HEK293T (cell line): ENCODE measurements around the gene OR4D5.

ENCODE experiments used
- ARNT ChIP-seq: fragments of 450-650 bp; IDR thresholded peaks from 2 replicates; pipeline ENCODE4 v1.6.1; 2017; ENCODE audit warnings: mild to moderate bottlenecking
- BHLHE40 ChIP-seq: fragments of 450-650 bp; IDR thresholded peaks from 2 replicates; pipeline ENCODE4 v1.6.1; 2016; ENCODE audit warnings: mild to moderate bottlenecking, moderate library complexity, borderline replicate concordance
- ELF4 ChIP-seq: fragments of 450-650 bp; IDR thresholded peaks from 2 replicates; pipeline ENCODE4 v1.6.1; 2017; ENCODE audit warnings: antibody characterized with exemption
- FOXA1 ChIP-seq: fragments of 450-650 bp; IDR thresholded peaks from 2 replicates; pipeline ENCODE4 v1.6.1; 2016; ENCODE audit warnings: mild to moderate bottlenecking
- FOXK2 ChIP-seq: fragments of 450-650 bp; IDR thresholded peaks from 2 replicates; pipeline ENCODE4 v1.6.1; 2016; ENCODE audit warnings: mild to moderate bottlenecking
- FOXM1 ChIP-seq: fragments of 450-650 bp; IDR thresholded peaks from 2 replicates; pipeline ENCODE4 v1.6.1; 2017; ENCODE audit warnings: mild to moderate bottlenecking, borderline replicate concordance
- HDGF ChIP-seq: fragments of 450-650 bp; IDR thresholded peaks from 2 replicates; pipeline ENCODE4 v1.6.1; 2017; ENCODE audit warnings: antibody characterized with exemption, borderline replicate concordance
- NFRKB ChIP-seq: fragments of 450-650 bp; IDR thresholded peaks from 2 replicates; pipeline ENCODE4 v1.6.1; 2016; ENCODE audit warnings: mild to moderate bottlenecking, moderate library complexity
- SP1 ChIP-seq: fragments of 450-650 bp; IDR thresholded peaks from 2 replicates; pipeline ENCODE4 v1.6.1; 2017
- SUZ12 ChIP-seq: fragments of 450-650 bp; IDR thresholded peaks from 2 replicates; pipeline ENCODE4 v1.6.1; 2016; ENCODE audit warnings: mild to moderate bottlenecking
- TARDBP ChIP-seq: fragments of 450-650 bp; IDR thresholded peaks from 2 replicates; pipeline ENCODE4 v1.6.1; 2016
- ZNF384 ChIP-seq: fragments of 450-650 bp; IDR thresholded peaks from 2 replicates; pipeline ENCODE4 v1.6.1; 2016
- TF ChIP-seq, protein P1 (sequence below): fragments of 450-650 bp; IDR thresholded peaks from 2 replicates; pipeline ENCODE4 v1.6.1; 2016

DNA sequence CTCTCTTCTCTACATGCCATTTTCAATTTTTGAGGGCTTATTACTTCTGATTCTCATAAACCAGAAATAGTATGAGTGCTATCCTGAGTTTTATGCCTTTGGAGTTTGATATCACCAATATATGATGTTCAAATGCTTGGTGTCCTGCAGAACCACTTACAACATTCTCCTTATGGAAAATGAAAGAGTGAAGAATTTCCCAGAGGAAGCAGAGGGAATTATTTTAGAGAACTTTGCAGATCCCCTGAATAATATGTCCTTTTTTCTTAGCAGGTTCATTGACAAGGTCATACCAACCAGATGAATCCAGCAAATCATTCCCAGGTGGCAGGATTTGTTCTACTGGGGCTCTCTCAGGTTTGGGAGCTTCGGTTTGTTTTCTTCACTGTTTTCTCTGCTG, at the start of gene OR4D5:
- TF ChIP-seq SP1 (no peak), ZNF384 (no peak), FOXM1 (no peak), FOXK2 (no peak), ELF4 (no peak), FOXA1 (no peak), BHLHE40 (no peak), SUZ12 (no peak), HDGF (no peak), TARDBP (no peak), ARNT (no peak), NFRKB (no peak)
- TF ChIP-seq, protein P1, sequence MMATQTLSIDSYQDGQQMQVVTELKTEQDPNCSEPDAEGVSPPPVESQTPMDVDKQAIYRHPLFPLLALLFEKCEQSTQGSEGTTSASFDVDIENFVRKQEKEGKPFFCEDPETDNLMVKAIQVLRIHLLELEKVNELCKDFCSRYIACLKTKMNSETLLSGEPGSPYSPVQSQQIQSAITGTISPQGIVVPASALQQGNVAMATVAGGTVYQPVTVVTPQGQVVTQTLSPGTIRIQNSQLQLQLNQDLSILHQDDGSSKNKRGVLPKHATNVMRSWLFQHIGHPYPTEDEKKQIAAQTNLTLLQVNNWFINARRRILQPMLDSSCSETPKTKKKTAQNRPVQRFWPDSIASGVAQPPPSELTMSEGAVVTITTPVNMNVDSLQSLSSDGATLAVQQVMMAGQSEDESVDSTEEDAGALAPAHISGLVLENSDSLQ = no peak
